HG03565 (cell line): ENCODE measurements around the gene TTC6.

Experiments used
- ATAC-seq: cut with Tn5 transposase; IDR thresholded peaks from one replicate; pipeline ENCODE4 v1.9.1; 2021; ENCODE audit warnings: mild to moderate bottlenecking, moderate library complexity; ENCODE audit not compliant: unreplicated experiment

TTC6 gene

DNA sequence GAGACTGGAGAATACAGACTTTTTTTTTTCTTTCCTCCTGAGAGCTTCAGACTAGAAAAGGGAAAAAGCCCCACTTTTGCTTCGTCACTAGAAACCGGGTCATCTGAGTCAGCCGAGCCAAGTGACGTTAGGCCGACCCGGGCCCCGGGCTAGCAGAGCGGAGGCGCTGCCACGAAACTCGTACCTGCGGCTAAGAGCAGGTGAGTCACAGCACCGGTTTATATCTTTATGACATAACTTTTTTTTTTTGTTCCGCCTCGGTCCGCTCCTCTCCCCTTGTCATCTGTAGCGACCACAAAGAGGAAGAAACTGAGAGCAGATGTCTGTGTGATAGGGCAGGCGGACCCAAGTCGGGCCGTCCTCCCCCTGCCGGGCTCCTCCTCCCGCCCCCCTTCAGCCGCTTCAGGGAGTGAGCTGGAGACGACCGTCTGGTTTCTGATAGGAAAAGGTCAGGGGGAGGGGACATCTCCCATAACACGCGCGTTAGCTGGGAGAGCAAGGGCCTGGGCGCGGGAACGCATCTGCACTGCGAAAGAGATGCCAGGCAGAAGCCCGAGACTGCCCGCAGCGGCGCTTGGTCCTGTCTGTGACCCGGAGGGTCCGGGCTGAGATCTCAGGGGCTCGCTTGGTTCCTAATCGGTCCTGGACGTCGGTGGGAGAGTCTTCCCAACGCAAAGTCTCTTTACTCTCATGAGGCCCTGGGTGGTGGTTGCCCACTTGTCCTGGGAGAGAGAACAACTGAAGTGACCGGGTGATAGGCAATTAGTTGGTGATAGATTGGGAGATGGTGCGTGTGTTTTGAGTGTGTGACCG is 586 bp downstream of the TTC6 start:
- ATAC-seq = peak; percentile 57

DNA sequence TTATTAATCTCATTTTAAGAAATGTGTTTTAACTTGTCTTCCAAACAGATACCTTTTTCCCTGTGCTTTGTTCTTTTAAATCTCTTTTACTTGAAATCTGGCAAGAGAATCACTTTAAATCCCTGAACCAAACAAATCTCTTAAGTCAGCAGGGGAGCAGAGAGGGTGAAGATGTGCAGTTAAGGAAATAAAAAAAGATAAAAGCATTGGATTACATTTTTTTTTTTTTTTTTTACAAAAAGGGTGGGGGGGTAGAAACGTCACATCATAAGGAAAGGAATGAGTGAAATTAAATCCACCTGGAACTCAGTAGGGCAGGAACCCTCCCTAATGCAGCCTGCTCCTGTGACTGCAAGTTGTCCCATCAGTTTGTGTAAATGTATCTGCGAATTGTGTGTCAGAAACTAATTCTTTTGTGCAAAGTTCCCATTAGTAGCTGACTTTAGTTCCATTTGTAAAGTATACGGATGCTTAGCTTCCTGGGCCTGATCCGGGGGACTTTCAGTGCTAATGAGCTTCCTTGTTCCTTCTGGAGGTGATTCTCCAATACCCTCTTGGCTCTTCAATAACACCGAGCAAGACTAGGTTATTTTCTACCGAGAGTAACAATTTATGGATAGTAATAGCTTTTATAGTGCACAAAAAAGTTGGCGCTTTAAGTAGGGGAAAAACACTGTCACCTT is 1.5 kb downstream of the TTC6 start:
- no peak for ATAC-seq

DNA sequence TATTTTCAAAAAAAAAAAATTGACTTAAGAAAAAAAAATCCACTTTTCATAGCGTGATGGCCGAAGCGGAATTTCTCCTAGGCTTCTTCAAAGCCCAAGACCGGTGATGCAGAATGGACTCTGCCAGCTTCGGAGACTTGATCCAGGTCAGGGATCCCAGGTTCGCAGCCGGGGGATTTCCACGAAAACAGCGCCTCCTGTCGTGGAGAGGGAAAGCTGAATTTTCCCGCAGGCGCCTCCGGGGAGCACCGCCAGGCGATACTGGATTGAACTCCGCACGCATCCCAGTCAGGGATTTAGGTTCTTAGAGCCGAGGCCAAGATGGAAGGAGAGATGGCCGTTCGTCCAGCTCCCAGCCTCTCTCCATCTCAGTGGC is 2.1 kb downstream of the TTC6 start:
- ATAC-seq = no peak

DNA sequence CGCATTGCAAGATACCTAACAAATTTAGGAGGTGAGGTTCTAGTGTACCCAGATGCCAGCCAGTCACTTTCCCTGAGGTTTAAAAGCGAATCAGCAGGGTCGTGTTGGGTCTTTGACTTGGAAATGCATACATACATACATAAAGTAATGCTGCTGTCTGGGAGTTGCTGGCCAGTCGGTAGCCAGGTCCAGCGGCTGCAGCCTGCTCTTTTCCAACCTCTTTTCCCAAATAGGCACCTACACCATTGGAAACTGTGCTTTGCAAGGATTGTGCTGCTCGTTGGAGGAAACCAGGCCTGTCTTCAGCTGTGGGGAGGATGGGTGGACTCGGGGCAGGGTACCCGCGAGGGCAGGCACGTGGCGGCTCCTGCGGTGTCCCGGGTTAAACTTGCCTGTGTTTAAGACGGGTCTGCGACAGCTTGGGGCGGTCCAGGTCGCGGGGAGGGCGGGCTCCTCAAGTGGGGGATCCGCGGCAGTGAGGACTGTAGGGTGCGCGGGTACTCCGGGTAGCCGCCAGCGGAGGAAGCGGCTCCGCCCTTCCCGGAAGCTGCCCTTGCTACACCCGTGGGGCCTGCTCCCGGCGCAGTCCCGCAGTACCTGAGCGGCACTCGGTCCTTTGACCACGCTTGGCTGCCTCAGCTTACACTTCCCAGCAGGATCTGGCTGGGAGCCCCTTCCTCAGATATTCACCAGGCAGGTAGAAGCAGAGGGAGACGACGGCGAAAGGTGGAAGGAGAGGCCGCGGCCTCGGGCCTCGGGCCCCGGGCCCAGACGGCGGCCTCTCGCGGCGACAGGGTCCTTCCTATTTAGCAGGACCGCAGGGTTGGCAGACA is 2.7 kb downstream of the TTC6 start:
- no peak for ATAC-seq

DNA sequence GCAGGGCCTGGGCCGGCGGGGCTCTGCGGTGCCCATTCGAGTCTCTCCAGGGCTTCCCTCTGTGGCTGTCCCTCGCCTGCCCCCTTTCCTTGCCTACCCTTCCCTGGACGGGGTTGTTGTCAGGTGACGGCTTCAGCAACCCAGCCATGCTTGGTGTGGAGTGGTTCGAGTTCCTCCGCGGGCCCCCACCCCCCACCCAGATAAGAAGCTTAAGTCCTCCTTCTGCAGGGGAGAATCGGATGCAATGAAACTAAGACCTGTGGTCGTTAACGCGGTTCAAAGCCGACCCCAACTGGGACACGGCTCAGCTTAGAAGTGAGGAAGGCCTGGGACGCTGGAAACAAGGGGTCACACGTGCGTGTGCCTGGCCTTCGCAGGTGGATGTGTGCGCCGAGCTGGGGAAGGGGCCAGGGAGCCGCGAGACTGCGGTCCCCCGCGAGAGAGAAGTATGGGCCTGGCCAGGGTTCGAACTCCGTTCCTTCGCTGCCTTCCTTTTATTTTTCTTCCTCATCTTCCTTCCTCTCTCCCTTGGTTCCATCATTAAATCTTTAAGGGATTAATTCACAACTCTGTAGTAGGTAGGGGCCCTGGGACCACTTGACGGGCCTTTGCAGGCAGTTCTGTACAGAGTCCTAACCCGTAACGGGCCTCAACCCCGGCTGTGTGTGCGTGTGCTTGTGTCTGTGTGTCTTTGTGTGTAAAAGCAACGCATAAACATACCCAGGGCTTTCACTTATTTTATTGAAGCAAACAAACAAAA is 3.5 kb downstream of the TTC6 start:
- no peak for ATAC-seq

DNA sequence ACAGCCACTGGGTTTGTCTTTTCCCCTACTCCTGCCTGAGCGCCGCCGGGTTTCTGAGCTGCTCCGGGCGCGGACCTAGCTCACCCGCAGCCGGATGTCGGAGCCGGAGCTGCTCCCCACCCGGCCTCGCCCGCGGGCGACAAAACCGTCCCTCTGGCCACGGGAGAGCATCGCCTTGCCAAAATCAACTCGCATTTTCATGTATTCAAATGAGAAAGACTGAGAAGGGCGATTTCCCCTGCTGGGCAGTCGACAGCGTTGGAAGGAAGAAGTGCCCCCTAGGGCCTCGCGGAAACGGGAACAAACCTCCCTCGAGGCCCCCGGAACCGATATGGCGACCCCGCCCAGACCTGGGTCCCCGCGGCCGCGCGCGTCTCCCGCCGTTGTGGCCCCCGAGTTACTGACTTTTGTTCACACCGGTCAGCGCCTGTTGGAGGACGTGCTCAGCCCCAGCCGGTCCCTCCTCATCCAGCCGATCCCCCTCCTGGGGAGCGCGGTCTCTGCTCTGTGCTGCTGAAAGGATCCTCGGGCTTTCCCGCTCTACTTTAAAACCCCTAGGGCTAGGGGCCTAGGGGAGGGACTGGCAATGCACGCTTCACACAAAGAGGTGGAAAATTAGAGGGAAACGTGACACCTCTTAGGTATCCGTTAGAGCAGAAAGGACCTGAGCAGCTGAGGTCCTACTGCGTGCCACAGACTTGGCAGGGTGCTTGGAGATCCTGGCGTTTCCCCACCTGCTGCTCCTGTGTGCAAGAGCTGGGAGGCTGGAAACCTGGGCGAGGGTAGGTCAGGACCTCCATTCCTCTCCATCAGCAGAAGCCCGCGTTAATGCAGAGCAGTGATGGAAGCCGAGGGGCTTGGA is 4.3 kb downstream of the TTC6 start:
- no peak for ATAC-seq

DNA sequence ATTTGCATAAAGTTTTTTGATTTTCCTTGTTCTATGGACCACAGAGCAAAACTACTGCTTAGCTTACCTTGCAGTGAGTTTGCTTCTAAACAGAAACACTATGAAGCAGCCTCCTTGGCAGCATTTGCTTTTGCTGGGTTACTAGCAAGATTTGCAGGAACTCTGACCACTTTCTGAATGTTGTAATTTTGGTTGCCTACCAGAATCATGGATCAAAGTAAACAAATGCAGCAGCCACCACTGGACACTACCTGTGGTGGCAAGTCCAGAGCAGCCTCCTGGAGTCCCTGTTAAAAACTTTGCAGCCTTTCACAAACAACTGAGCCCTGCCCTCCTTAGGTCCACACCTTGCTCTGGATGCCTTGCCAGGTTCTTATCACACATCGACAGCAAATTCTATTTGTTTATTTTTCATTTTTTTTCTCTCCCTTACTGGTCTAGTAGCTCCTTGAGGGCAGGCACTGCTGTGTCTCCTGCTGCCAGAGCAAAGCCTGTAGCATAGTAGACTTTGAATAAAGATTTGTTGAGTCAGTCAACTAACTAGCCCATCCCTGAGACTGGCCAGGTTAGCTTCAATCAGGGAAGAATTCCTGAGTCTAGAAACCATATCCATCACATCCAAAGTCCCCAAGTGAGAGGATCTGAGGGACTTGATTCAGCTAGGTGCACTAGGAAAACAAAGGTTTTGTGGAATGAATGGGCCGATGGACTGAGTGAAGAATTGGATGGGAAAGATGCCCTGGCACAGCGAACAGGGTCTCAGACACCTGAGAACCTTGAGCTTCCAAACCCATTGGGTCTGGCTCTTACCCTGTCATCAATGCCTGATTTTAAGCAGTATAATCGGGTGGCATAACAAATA is 5.7 kb downstream of the TTC6 start:
- no peak for ATAC-seq

DNA sequence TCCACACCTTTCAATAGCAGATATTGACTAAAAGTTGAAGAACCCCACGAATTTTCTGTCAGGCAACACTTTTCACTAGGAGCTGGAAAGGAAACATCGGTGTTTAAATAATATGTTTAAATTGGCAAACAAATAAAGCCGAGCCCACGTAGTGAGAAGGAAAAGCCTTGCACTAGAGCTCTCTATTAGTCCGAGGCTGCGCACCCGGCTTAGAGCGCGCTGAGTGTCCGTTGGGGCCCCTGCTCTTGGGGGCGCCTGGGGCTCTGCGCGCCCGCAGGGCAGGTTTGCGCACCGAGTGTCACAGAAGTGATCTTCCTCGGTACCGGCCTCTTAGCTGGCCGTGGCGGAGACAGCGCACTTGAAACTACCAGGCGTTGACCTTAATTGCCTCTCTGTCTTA is 6.4 kb downstream of the TTC6 start:
- ATAC-seq = no peak

DNA sequence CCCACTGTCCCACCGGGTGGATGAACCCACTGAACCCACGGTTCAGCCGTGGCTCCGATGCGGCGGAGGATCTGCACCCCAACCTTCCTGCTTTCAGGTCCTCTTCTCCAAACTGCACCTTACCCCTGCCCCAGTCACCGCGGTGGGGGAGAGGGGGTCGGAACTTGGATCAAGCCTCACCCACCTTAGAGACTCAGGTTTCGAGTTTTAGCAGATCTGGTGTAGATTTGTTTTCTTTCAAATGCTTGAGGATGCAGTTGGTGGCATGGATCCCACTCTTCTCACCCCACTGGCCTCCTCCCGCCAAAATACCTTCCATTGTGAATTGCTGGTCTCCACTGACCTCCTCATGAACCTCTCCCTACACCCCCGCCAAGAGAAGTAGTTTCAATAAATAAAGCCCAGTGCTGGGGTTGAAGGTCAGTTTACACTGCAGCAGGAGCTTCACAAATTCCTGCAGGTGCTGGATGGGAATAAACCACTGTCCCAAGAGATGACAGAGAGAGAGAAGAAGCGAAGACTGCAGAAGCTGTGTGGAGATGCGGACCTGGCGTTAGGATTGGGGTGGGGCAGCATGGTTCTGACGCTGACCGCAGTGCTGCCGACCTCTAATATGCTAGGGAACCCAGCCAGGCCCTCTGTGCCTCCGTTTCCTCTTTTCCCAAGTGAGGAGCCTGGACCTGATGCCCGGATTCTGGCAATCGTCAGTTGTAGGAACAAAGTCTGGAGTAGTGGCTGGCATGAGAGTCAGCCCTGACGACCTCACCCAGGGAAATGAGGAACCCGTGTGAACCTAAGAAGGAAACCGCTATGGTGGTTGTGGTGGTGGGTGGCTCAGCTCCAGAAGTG is 7.4 kb downstream of the TTC6 start:
- ATAC-seq = no peak

DNA sequence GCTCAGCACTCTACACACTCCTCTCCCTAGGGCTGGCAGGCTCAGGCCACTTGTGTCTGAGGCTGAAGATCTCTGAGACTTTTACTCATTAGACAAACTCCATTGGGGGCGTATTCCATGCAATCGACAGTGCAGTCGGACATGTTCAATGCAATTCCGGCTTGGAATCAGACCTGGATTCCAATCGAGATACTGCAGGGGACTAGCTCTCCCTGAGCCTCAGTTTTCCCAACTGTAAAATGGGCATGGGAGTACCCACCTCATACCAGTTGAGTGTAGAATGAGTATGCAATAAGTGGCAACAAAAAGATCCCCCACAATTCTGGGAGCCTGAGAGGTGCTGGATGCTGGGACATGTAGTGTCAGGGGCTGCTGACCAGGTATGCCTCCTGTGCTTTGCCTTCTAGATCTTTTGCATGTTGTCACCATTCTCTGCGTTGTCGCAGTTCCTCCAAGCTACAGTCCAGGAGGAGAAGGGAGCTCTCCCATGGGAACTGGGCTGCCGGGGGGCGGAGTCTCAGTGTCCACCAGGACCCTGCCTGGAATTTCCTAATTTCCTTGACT is 8.3 kb downstream of the TTC6 start:
- ATAC-seq = no peak

DNA sequence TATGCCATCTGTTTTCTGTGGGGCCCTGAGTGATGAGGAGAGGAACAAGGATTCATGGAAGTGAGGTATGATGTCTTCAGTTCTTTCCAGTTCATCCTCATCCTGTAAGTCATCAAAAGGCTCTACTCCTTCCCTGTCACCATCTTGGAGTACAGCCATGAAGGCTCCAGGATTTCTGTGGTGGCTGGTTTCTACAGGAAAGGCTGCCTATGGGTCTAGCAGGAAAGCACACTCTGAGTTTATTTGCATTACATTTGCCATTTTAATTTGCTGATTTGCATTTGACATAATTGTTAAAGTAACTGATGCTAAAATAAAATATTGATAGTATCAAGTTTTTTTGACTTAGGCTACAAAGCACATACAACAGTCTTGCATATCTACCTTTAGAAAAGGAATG is 11.2 kb downstream of the TTC6 start:
- ATAC-seq = no peak

DNA sequence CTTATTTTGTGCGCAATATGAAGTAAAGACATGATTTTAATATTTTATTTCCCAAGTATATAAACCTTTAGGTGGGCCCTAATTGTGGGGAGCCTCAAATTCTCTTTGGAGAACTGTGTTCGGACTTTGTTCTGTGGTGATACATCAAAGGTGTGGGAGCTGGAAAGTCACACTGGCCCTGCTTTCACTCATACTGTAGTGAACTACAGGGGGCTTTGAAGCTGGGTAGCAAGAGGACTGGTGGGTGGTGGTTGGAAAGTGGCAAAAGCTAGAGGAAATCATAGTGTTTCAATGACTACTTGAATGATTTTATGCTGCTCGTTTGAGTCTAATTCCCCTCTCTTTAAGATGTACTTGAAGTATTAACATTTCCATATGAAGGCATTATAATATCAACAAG is 13.2 kb downstream of the TTC6 start:
- no peak for ATAC-seq

DNA sequence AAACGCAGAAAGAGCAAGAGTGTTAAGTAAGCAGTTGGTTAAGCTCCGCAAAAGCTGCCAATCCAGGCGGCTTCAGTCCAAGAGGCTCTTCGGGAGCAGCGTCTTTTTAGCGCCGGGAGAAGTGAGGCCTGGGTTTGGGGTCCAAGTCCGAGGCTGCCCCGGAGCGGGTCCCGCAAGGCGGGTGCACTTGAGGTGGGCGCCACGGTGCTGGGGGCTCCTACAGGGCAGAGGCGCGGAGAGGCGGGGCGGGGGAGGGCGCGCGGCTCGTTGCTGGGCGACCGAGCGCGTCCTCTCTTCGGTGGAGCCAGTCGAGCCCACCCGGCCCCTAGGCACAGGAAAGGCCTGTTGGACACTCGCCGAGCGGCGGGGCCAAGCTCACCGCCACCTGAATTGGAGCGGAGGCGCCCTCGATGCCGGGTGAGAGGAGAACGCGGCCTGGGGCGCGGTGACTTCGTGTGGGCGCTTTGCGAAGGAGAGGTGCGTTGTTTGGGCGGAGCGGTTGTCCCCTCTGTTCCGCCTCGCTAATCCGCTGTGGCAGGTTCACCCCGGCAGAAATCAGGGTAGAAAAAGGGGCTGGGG is 15.6 kb downstream of the TTC6 start:
- no peak for ATAC-seq

DNA sequence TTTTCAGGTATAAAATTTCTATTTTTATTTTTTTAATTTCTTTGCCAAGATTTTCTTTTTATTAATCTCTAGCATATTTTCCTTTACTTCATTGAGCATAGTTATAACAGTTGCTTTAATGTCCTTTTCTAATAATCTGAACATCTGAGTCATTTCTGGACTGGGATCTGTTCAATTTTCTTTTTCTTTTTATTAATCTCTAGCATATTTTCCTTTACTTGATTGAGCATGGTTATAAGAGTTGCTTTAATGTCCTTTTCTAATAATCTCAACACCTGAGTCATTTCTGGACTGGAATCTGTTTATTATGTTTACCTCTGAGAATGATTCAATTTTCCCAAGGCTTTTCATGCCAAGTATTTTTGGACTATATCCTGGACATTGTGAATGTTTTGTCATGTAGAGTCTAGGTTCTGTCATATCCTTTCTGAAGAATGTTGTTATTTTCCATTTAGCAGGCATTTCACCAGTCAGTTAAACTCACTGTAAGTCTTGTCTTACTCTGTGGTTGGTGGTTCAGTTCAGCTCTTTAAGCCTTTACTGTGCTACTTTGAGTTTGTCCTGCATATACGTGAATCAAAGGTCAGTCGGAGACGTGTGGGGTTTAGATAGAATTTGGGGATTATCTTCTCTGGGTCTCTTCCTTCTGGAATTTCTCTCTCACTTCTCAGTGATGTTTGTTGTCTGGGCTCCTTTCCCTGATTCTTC is 20.3 kb downstream of the TTC6 start:
- ATAC-seq = no peak

DNA sequence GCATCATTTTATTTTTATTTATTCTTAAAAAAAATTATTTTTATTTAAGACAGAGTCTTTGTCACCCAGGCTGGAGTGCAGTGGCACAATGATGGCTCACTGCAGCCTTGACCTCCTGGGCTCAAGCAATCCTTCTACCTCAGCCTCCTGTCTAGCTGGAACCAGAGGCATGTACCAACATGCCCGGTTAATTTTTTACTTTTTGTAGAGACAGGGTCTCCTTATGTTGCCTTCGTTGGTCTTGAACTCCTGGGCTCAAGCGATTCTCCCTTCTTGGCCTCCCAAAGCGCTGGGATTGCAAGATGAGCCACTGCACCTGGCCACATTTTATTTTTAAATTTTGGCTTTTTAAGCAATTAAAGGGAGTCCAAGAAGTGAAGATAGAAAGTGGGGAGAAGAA is 21.4 kb downstream of the TTC6 start:
- ATAC-seq = no peak

DNA sequence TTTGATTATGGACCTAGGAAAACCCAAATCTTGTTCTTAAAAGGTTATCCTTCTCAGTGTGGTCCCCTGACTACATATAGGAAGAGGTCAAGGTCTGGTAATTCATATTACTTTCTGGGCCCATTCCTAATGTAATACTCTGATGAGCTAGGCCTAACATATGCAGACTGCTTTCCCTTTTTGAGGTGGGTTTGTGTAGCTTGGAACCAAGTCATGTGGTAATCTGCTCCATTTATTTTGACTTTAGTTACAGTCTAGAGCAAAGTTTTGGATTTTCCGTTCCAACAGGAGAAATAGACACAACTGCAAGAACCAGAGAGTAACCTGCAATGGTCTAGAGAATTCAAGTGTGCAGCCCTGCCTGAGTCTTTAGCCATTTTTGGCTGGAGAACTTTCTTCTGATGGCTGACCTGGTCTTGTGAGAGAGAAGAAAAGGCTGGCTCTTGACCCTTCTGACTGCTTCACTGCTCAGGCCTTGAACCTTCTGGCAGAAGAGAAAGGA is 22.5 kb downstream of the TTC6 start:
- ATAC-seq = no peak
